K562 (cell line): ENCODE measurements around the gene CSF1. TPM values are rescaled to one million over a fixed set of nuclear protein-coding genes. Genes with fewer than 3 reads are reported as not detected.
A peak's percentile ranks its signal among the peaks of the same experiment; 100 is the strongest.

ENCODE experiments used
- ATAC-seq: fragments of 200-7000 bp; cut with Tn5 transposase; 3 replicates; pipeline ENCODE4 v1.9.1; 2020; ENCODE audit warnings: moderate library complexity
- BruUV-seq: library from RNA; stranded (reverse); fragments of 400-500 nt; replicated peaks from 2 replicates; lab custom pipeline; 2021; lab: Mats Ljungman, UMichigan
- CTCF ChIA-PET: fragments of 300-600 bp; formaldehyde crosslinking; extraction: SDS; loops from one replicate; lab custom pipeline; 2021; ENCODE audit warnings: low intra/inter-chr PET ratio; lab: Yijun Ruan, JAX
- POLR2A ChIA-PET: fragments of 300-600, 350-650 bp; sonication (Branson Sonifier 250); formaldehyde crosslinking; extraction: SDS; loops from one replicate; lab custom pipeline; 2021; ENCODE audit warnings: antibody characterized with exemption, inconsistent platforms; lab: Yijun Ruan, JAX
- DNase-seq, 4 experiments: peaks; one replicate each; pipeline versions ENCODE4 v3.0.0 to v3.0.0-alpha.2; 2011 to 2018; ENCODE audit warnings: low spot score in 3 of 4, mixed read lengths in 3 of 4; ENCODE audit errors: extremely low read depth in 1 of 4
- FAIRE-seq: peaks from 2 replicates; lab custom pipeline; 2011; peaks lifted over from hg19 to GRCh38; lab: Jason Lieb, UNC
- H2AFZ ChIP-seq: 2 replicates; pipeline ENCODE4 v1.6.0; 2011; ENCODE audit warnings: low read depth, low read length, control low read depth, inconsistent platforms
- H3K27ac ChIP-seq: fragments of 200-600 bp; 3 replicates; pipeline ENCODE4 v1.8.0; 2011; ENCODE audit warnings: low read depth, mild to moderate bottlenecking, control low read depth, inconsistent platforms, low read length, moderate library complexity, mixed read lengths; ENCODE audit errors: extremely low read depth
- H3K27me3 ChIP-seq, 2 experiments: fragments of 300-600 bp in 1 of 2; 2 replicates in 1 of 2; 3 replicates in 1 of 2; pipeline versions ENCODE4 v1.6.0 to v1.8.0; 2011; ENCODE audit warnings: inconsistent platforms in 2 of 2, low read length in 2 of 2, mild to moderate bottlenecking in 1 of 2, mixed read lengths in 1 of 2, moderate library complexity in 1 of 2; ENCODE audit not compliant: control insufficient read depth in 2 of 2, insufficient read depth in 2 of 2
- H3K36me3 ChIP-seq: fragments of 300-600 bp; 3 replicates; pipeline ENCODE4 v1.8.0; 2011; ENCODE audit warnings: mild to moderate bottlenecking, low read length, inconsistent platforms; ENCODE audit not compliant: control insufficient read depth, insufficient read depth
- H3K4me1 ChIP-seq, 2 experiments: fragments of 200-600 bp in 1 of 2; replicated peaks in 1 of 2; 2 replicates in 1 of 2; 3 replicates in 1 of 2; pipeline versions ENCODE4 v1.5.1 to v1.8.0; 2011; ENCODE audit warnings: inconsistent platforms in 2 of 2, low read length in 2 of 2, mild to moderate bottlenecking in 1 of 2, mixed read lengths in 1 of 2, moderate library complexity in 1 of 2; ENCODE audit not compliant: control insufficient read depth in 2 of 2, insufficient read depth in 2 of 2
- H3K4me2 ChIP-seq: 2 replicates; pipeline ENCODE4 v1.6.1; 2011; ENCODE audit warnings: low read length, control low read depth, inconsistent platforms, mixed read lengths; ENCODE audit not compliant: insufficient read depth
- H3K4me3 ChIP-seq: fragments of 200-600 bp; sonication (generic), shearing (Covaris generic); 2 replicates; pipeline ENCODE4 v1.5.1; 2016; ENCODE audit warnings: control low read depth, inconsistent platforms
- H3K79me2 ChIP-seq: fragments of 200-600 bp; 3 replicates; pipeline ENCODE4 v1.8.0; 2011; ENCODE audit warnings: low read length, inconsistent platforms; ENCODE audit not compliant: control insufficient read depth, insufficient read depth
- H3K9ac ChIP-seq, 2 experiments: 2 replicates each; pipeline versions ENCODE4 v1.6.0 to v1.6.1; 2011; ENCODE audit warnings: low read depth in 2 of 2, low read length in 2 of 2, control low read depth in 1 of 2, inconsistent platforms in 1 of 2, mild to moderate bottlenecking in 1 of 2, mixed read lengths in 1 of 2; ENCODE audit not compliant: insufficient read depth in 1 of 2
- H3K9me1 ChIP-seq: one replicate; pipeline ENCODE4 v1.6.0; 2011; ENCODE audit warnings: inconsistent platforms, mild to moderate bottlenecking, low read length, moderate library complexity; ENCODE audit not compliant: control insufficient read depth, insufficient read depth
- H3K9me3 ChIP-seq: replicated peaks from 2 replicates; pipeline ENCODE4 v1.5.1; 2011; ENCODE audit warnings: low read depth, low read length, inconsistent platforms; ENCODE audit not compliant: control insufficient read depth, insufficient read depth
- H4K20me1 ChIP-seq: replicated peaks from 2 replicates; pipeline ENCODE4 v1.6.1; 2011; ENCODE audit warnings: low read length, inconsistent platforms, mixed read lengths; ENCODE audit not compliant: control insufficient read depth, insufficient read depth
- FOXA3 ChIP-seq, 2 experiments: fragments of 450-650 bp in 1 of 2; sonication (generic) in 1 of 2; formaldehyde crosslinking; IDR thresholded peaks in 1 of 2; conservative IDR thresholded peaks in 1 of 2; 2 replicates each; pipeline versions ENCODE4 v1.4.0 to v1.8.0; 2020 to 2022; ENCODE audit warnings: mild to moderate bottlenecking in 2 of 2, missing genetic modification reagents in 1 of 2
- FUS ChIP-seq: fragments of 200-400 bp; formaldehyde crosslinking; optimal IDR thresholded peaks from 2 replicates; pipeline ENCODE3; 2017; ENCODE audit warnings: low read depth, low read length
- RAD21 ChIP-seq, 2 experiments: fragments of 250-450 bp in 1 of 2; fragments of 450-650 bp in 1 of 2; sonication (Bioruptor Pico) in 1 of 2; formaldehyde crosslinking in 1 of 2; IDR thresholded peaks in 1 of 2; conservative IDR thresholded peaks in 1 of 2; 2 replicates each; pipeline versions ENCODE4 v1.4.0 to v1.8.0; 2020 to 2022; ENCODE audit warnings: mild to moderate bottlenecking in 2 of 2, moderate library complexity in 1 of 2
- SRSF7 ChIP-seq: fragments of 200-400 bp; formaldehyde crosslinking; optimal IDR thresholded peaks from 2 replicates; pipeline ENCODE3; 2017; ENCODE audit warnings: mild to moderate bottlenecking, low read depth, low read length
- ZBTB11 ChIP-seq, 3 experiments: fragments of 200-800 bp in 1 of 3; fragments of 250-450 bp in 1 of 3; fragments of 450-650 bp in 1 of 3; sonication (Bioruptor Pico) in 1 of 3; sonication (Bioruptor generic) in 1 of 3; formaldehyde crosslinking in 1 of 3; IDR thresholded peaks; 2 replicates each; pipeline versions ENCODE4 v1.6.1 to v1.8.0; 2016 to 2022; ENCODE audit warnings: mild to moderate bottlenecking in 2 of 3, missing genetic modification characterization in 2 of 3, missing compliant biosample characterization in 1 of 3, moderate library complexity in 1 of 3
- WGBS: fragments of 100-300 bp; shearing (Covaris generic); methylation state at CpG from one replicate; pipeline ENCODE4 v1.1.6; 2016; ENCODE audit warnings: low coverage, mixed read lengths; ENCODE audit not compliant: insufficient coverage; ENCODE audit errors: missing lambda C conversion rate; 5-methylcytosine and 5-hydroxymethylcytosine counted together
- in situ Hi-C: fragments of 300-500 bp; cut with MboI; formaldehyde crosslinking; loops from 4 replicates; pipeline ENCODE4 v1.15.0; 2018; ENCODE audit warnings: inconsistent platforms, mixed read lengths
- intact Hi-C: fragments of 100-400 bp; cut with micrococcal nuclease; formaldehyde crosslinking; loops from 2 replicates; pipeline ENCODE4 v1.14.2; 2022
- polyA plus RNA-seq, 8 experiments: library from polyadenylated mRNA; depleted of rRNA in 4 of 8; stranded (reverse) in 5 of 8; unstranded in 3 of 8; fragments of >200 nt; fragmentation: Nextera tagmentation in 2 of 8; fragmentation: Illumina TruSeq in 1 of 8; extraction: Ambion mirVana in 2 of 8; extraction: Trizol in 1 of 8; gene quantifications; 2 replicates each; pipeline versions ENCODE4 v1.2.1 to v1.2.3, GENCODE V29; 2011 to 2014; ENCODE audit warnings: inconsistent platforms in 1 of 8, missing spikeins in 1 of 8
- total RNA-seq, 7 experiments: library from RNA; depleted of rRNA in 6 of 7; stranded (reverse); fragments of >200 nt in 6 of 7; fragmentation: Illumina TruSeq in 2 of 7; extraction: Trizol in 2 of 7; gene quantifications; 2 replicates each; pipeline versions ENCODE4 v1.2.1 to v1.2.3, GENCODE V29; 2011 to 2021; ENCODE audit warnings: low replicate concordance in 1 of 7
- TF ChIP-seq, protein P1 (sequence below): fragments of 450-650 bp; IDR thresholded peaks from 2 replicates; pipeline ENCODE4 v1.7.1; 2018; ENCODE audit warnings: mild to moderate bottlenecking, low read depth; ENCODE audit not compliant: partially characterized antibody
- TF ChIP-seq, protein P2 (sequence below): sonication (generic); formaldehyde crosslinking; IDR thresholded peaks from 2 replicates; pipeline ENCODE4 v1.8.0; 2022; ENCODE audit warnings: missing genetic modification reagents, mild to moderate bottlenecking, moderate library complexity, borderline replicate concordance

CSF1 gene
- total and polyA plus RNA-seq, 9 of the 15 experiments (the other 6 are each of a cell fraction or from before 2014, with no cell fraction given): 0.18 to 11.8 (median 2.8) TPM

GRCh38 chr1:109959974-109960744 lies 49.5 kb downstream of the CSF1 start:
- H4K20me1 ChIP-seq: no peaks in the 10 kb centered on the region
- ATAC-seq: peak; percentile 60
- no peaks in the 10 kb centered on the region for H3K36me3 ChIP-seq
- peak overlapping the region; percentile 41 for H2AFZ ChIP-seq
- no peak overlapping the region for H3K4me3 ChIP-seq
- no peaks in the 10 kb centered on the region for H3K9me1 ChIP-seq
- TF ChIP-seq FUS (no peak), FOXA3 (CRISPR knock-in tag; conservative IDR thresholded peaks at IDR 0.05 in 1 of 2, IDR thresholded peaks at IDR 0.05 in 1 of 2) (peak in 1 of 2 experiments; percentile 44; a peak in 1 of 4 replicates), SRSF7 (no peak), RAD21 (CRISPR knock-in tag; conservative IDR thresholded peaks at IDR 0.05 in 1 of 2, IDR thresholded peaks at IDR 0.05 in 1 of 2) (0 out of 4 replicates have a peak, but pooled peaks of 1 of the 2 experiments have one; percentile 5), ZBTB11 (CRISPR knock-in tag; IDR thresholded peaks at IDR 0.05) (peak in 1 of 3 experiments; percentile 48; a peak in 1 of 6 replicates)
- TF ChIP-seq, protein P1, sequence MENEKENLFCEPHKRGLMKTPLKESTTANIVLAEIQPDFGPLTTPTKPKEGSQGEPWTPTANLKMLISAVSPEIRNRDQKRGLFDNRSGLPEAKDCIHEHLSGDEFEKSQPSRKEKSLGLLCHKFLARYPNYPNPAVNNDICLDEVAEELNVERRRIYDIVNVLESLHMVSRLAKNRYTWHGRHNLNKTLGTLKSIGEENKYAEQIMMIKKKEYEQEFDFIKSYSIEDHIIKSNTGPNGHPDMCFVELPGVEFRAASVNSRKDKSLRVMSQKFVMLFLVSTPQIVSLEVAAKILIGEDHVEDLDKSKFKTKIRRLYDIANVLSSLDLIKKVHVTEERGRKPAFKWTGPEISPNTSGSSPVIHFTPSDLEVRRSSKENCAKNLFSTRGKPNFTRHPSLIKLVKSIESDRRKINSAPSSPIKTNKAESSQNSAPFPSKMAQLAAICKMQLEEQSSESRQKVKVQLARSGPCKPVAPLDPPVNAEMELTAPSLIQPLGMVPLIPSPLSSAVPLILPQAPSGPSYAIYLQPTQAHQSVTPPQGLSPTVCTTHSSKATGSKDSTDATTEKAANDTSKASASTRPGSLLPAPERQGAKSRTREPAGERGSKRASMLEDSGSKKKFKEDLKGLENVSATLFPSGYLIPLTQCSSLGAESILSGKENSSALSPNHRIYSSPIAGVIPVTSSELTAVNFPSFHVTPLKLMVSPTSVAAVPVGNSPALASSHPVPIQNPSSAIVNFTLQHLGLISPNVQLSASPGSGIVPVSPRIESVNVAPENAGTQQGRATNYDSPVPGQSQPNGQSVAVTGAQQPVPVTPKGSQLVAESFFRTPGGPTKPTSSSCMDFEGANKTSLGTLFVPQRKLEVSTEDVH: no peak
- TF ChIP-seq, protein P2, sequence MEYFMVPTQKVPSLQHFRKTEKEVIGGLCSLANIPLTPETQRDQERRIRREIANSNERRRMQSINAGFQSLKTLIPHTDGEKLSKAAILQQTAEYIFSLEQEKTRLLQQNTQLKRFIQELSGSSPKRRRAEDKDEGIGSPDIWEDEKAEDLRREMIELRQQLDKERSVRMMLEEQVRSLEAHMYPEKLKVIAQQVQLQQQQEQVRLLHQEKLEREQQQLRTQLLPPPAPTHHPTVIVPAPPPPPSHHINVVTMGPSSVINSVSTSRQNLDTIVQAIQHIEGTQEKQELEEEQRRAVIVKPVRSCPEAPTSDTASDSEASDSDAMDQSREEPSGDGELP (CRISPR knock-in tag): no peak
- intact Hi-C loops: no loop called here
- H3K9ac ChIP-seq: no peak overlapping the region
- ChIA-PET POLR2A (interaction anchor here (0.6 to 1.6 kb wide), 8 partner anchors 15 to 42 kb away, joined by 3 to 6 read pairs (median 4); partner anchors contain the start of gene AHCYL1), CTCF (no interaction called here)
- DNase-seq: no peak
- FAIRE-seq: no peak
- no peaks in the 10 kb centered on the region for H3K27me3 ChIP-seq
- no TSS peak for BruUV-seq
- peaks cover 0 to 11% of the 10 kb centered on the region in 2 experiments; a peak in 4 of 5 replicates for H3K4me1 ChIP-seq
- H3K4me2 ChIP-seq: no peak overlapping the region
- no peak overlapping the region for H3K27ac ChIP-seq
- no peaks in the 10 kb centered on the region for H3K79me2 ChIP-seq
- H3K9me3 ChIP-seq: no peaks in the 10 kb centered on the region
- 54% methylated on average over 7 of the region's 7 CpGs for WGBS
- in situ Hi-C loops: no loop called here
